Spinal cord (tissue), 10 donors: Measurements from ENCODE around the gene NTHL1. TPM values are rescaled to one million over a fixed set of nuclear protein-coding genes. Genes with fewer than 3 reads are reported as not detected.

Experiments
- DNase-seq, 6 donors: peaks; one replicate each; pipeline versions ENCODE4 v3.0.0 to v3.0.0-alpha.2; 2013 to 2015; ENCODE audit warnings: low spot score in 6 of 6, low read depth in 4 of 6
- H3K27ac ChIP-seq: one replicate; pipeline ENCODE4 v1.5.1; 2013; ENCODE audit warnings: low read depth, low read length, control low read depth
- H3K27me3 ChIP-seq: one replicate; pipeline ENCODE4 v1.6.1; 2013; ENCODE audit warnings: low read length; ENCODE audit not compliant: control insufficient read depth, insufficient read depth
- H3K36me3 ChIP-seq: one replicate; pipeline ENCODE4 v1.6.1; 2013; ENCODE audit warnings: low read length; ENCODE audit not compliant: control insufficient read depth, insufficient read depth
- H3K4me1 ChIP-seq: one replicate; pipeline ENCODE4 v1.6.1; 2013; ENCODE audit warnings: low read length; ENCODE audit not compliant: control insufficient read depth, insufficient read depth
- H3K4me3 ChIP-seq: one replicate; pipeline ENCODE4 v1.5.1; 2013; ENCODE audit warnings: low read depth, low read length, control low read depth
- H3K9me3 ChIP-seq: one replicate; pipeline ENCODE4 v1.6.1; 2013; ENCODE audit warnings: low read length; ENCODE audit not compliant: control insufficient read depth, insufficient read depth
- WGBS: methylation state at CpG from one replicate; pipeline ENCODE4 v1.1.5; 2013; ENCODE audit warnings: missing lambda C conversion rate; ENCODE audit not compliant: insufficient coverage; 5-methylcytosine and 5-hydroxymethylcytosine counted together
- polyA plus RNA-seq, 2 donors: library from polyadenylated mRNA; unstranded; fragments of 120-200 nt; gene quantifications; one replicate each; pipeline ENCODE4 v1.2.1, GENCODE V29; 2013; ENCODE audit not compliant: insufficient read length in 2 of 2
- total RNA-seq, 2 donors: library from RNA; depleted of rRNA in 1 of 2; stranded (reverse); fragments of 120-200 nt in 1 of 2; fragments of >200 nt in 1 of 2; gene quantifications; one replicate each; pipeline versions ENCODE4 v1.2.3 to v1.2.4, GENCODE V29; 2013 to 2014
- donor health status: healthy.

Gene NTHL1
- total and polyA plus RNA-seq, 4 donors: 19.7 to 42.1 (median 37.2) TPM

DNA sequence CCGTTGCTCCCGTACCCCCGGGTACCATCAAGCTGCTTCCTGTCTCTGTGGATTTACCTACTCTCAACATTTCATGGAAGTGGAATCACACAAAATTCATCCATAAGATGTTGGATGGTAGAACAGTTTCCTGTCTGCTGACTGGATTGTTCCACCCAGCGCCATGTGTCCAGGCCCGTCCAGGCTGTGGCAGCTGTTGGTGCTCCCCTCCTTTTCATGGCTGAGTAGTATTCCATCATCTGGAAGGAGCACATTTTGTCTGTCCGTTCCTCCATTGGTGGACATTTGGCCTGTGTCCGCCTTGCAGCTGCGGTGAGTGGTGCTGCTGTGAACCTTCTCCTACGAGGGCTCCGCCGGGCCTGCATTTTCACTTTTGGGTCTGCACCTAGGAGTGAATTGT lies 18.5 kb upstream of the NTHL1 start:
- Histone ChIP-seq H3K9me3 (no peaks in the 10 kb centered on the region), H3K4me3 (no peak overlapping the region)

GRCh38 chr16:2064368-2064945 lies 16.8 kb upstream of the NTHL1 start:
- 94% methylated on average over 16 of the region's 16 CpGs for WGBS
- no peak for DNase-seq
- H3K4me3 ChIP-seq: no peak overlapping the region
- no peaks in the 10 kb centered on the region for H3K9me3 ChIP-seq
- no peaks in the 10 kb centered on the region for H3K4me1 ChIP-seq
- peaks cover 94% of the 10 kb centered on the region for H3K36me3 ChIP-seq
- no peak overlapping the region for H3K27ac ChIP-seq
- no peaks in the 10 kb centered on the region for H3K27me3 ChIP-seq

More for the DNA sequence above, 18.5 kb upstream of the NTHL1 start:
- H3K36me3 ChIP-seq: peaks cover 93% of the 10 kb centered on the region
- no peak overlapping the region for H3K27ac ChIP-seq
- no peaks in the 10 kb centered on the region for H3K27me3 ChIP-seq
- no peaks in the 10 kb centered on the region for H3K4me1 ChIP-seq
- DNase-seq: no peak
- WGBS: 96% methylated on average over 8 of the region's 11 CpGs

- Histone ChIP-seq H3K4me3 (no peak overlapping the region), H3K27me3 (no peaks in the 10 kb centered on the region), H3K4me1 (no peaks in the 10 kb centered on the region), H3K27ac (no peak overlapping the region), H3K36me3 (peaks cover 97% of the 10 kb centered on the region), H3K9me3 (no peaks in the 10 kb centered on the region)
- 95% methylated on average over 25 of the region's 25 CpGs for WGBS
- DNase-seq: no peak
These were observed 16.2 kb upstream of the NTHL1 start for GRCh38 chr16:2063861-2064260.

DNA sequence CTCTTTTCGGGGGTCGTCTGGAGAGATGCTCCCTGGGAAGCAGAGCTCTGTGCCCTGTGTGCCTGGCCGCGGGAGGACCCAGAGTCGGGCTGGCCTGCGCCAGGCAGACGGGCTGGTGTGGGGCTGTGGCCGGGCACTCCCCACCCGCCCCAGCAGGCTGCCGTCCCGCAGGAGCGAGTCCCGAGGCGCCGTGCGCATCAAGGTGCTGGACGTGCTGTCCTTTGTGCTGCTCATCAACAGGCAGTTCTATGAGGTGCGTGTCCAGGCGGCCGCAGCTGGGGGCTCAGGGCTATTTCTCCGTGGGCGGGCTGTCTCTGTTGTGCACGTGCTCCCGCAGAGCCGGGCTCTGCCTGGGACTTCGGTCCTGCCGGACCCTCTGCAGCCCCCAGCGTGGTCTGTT lies 15.2 kb upstream of the NTHL1 start:
- no peaks in the 10 kb centered on the region for H3K9me3 ChIP-seq
- H3K27me3 ChIP-seq: no peaks in the 10 kb centered on the region
- H3K4me3 ChIP-seq: no peak overlapping the region
- no peaks in the 10 kb centered on the region for H3K4me1 ChIP-seq
- peaks cover 97% of the 10 kb centered on the region for H3K36me3 ChIP-seq
- no peak overlapping the region for H3K27ac ChIP-seq
- DNase-seq: no peak
- WGBS: 94% methylated on average over 28 of the region's 28 CpGs

DNA sequence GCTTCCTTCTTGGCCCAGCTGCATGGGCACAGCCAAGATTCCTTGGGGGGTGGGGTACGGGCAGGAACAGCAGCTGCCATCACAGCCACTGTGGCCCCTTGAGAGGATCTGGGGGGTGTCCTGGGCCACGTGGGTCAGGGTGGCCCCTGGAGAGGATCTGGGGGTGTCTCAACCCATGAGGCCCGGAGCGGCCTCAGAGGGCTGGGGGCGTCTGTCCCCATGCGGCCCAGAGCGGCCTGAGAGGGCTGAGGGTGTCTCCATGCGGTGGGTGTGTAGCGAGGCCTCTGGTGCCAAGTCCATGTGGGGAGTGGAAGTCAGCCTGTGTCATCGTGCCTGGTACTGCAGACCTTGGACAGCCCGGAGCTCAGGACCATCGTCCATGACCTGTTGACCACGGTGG lies 13.9 kb upstream of the NTHL1 start:
- peaks cover 97% of the 10 kb centered on the region for H3K36me3 ChIP-seq
- no peaks in the 10 kb centered on the region for H3K9me3 ChIP-seq
- 96% methylated on average over 13 of the region's 13 CpGs for WGBS
- no peak overlapping the region for H3K27ac ChIP-seq
- DNase-seq: no peak
- H3K4me1 ChIP-seq: peaks cover 2% of the 10 kb centered on the region
- H3K27me3 ChIP-seq: no peaks in the 10 kb centered on the region
- no peak overlapping the region for H3K4me3 ChIP-seq

- peaks cover 4% of the 10 kb centered on the region for H3K4me1 ChIP-seq
- no peak overlapping the region for H3K27ac ChIP-seq
- 97% methylated on average over 18 of the region's 18 CpGs for WGBS
- DNase-seq: no peak
- H3K27me3 ChIP-seq: no peaks in the 10 kb centered on the region
- H3K4me3 ChIP-seq: no peak overlapping the region
- peaks cover 97% of the 10 kb centered on the region for H3K36me3 ChIP-seq
- no peaks in the 10 kb centered on the region for H3K9me3 ChIP-seq
These were observed 13.4 kb upstream of the NTHL1 start for GRCh38 chr16:2061023-2061422.

- Histone ChIP-seq H3K36me3 (peaks cover 93% of the 10 kb centered on the region), H3K4me1 (peaks cover 4% of the 10 kb centered on the region), H3K27ac (no peak overlapping the region), H3K9me3 (no peaks in the 10 kb centered on the region), H3K27me3 (no peaks in the 10 kb centered on the region), H3K4me3 (no peak overlapping the region)
- 85% methylated on average over 17 of the region's 17 CpGs for WGBS
- no peak for DNase-seq
These were observed 12.7 kb upstream of the NTHL1 start for GRCh38 chr16:2060346-2060745.

GRCh38 chr16:2058872-2059271 lies 11.2 kb upstream of the NTHL1 start:
- no peak for DNase-seq
- Histone ChIP-seq H3K4me3 (no peak overlapping the region), H3K36me3 (peaks cover 96% of the 10 kb centered on the region), H3K27me3 (no peaks in the 10 kb centered on the region), H3K4me1 (peaks cover 4% of the 10 kb centered on the region), H3K27ac (no peak overlapping the region), H3K9me3 (no peaks in the 10 kb centered on the region)
- WGBS: no CpG with 5 or more reads among the region's 10 CpGs

- H3K27me3 ChIP-seq: no peaks in the 10 kb centered on the region
- H3K36me3 ChIP-seq: peaks cover 96% of the 10 kb centered on the region
- H3K4me1 ChIP-seq: peaks cover 4% of the 10 kb centered on the region
- DNase-seq: no peak
- 80% methylated on average over 12 of the region's 13 CpGs for WGBS
- H3K27ac ChIP-seq: no peak overlapping the region
- H3K4me3 ChIP-seq: no peak overlapping the region
- H3K9me3 ChIP-seq: no peaks in the 10 kb centered on the region
These were observed 10.8 kb upstream of the NTHL1 start for GRCh38 chr16:2058420-2058819.

DNA sequence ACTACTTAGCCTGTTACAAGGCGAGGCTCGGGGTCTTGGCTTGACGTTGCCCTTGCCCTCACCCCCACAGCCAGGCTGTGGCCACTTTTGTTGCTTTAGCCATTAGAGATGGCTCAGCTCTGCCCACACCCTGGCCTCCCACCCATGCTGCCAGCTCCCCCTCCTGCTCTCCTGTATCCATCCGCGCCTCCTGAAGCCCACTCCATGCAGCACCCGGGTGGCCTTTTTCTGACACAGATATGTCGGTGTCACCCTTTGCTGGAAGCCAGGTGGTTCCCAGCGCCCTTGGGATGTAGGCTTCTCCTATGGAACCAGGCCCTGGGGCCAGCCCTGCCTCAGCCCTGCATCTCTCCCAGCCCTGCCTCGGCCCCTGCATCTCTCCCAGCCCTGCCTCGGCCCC lies 9.8 kb upstream of the NTHL1 start:
- Histone ChIP-seq H3K4me1 (peaks cover 4% of the 10 kb centered on the region), H3K36me3 (peaks cover 96% of the 10 kb centered on the region), H3K27me3 (no peaks in the 10 kb centered on the region), H3K27ac (no peak overlapping the region), H3K9me3 (no peaks in the 10 kb centered on the region), H3K4me3 (no peak overlapping the region)
- no peak for DNase-seq
- 97% methylated on average over 8 of the region's 10 CpGs for WGBS
